K562 (cell line): ENCODE measurements around the gene OVCA2. TPM values are rescaled to one million over a fixed set of nuclear protein-coding genes. Genes with fewer than 3 reads are reported as not detected.

Experiments used
- ATAC-seq: fragments of 200-7000 bp; cut with Tn5 transposase; 3 replicates; pipeline ENCODE4 v1.9.1; 2020; ENCODE audit warnings: moderate library complexity
- BruUV-seq: library from RNA; stranded (reverse); fragments of 400-500 nt; replicated peaks from 2 replicates; lab custom pipeline; 2021; lab: Mats Ljungman, UMichigan
- CTCF ChIA-PET: fragments of 300-600 bp; formaldehyde crosslinking; extraction: SDS; loops from one replicate; lab custom pipeline; 2021; ENCODE audit warnings: low intra/inter-chr PET ratio; lab: Yijun Ruan, JAX
- POLR2A ChIA-PET: fragments of 300-600, 350-650 bp; sonication (Branson Sonifier 250); formaldehyde crosslinking; extraction: SDS; loops from one replicate; lab custom pipeline; 2021; ENCODE audit warnings: antibody characterized with exemption, inconsistent platforms; lab: Yijun Ruan, JAX
- DNase-seq, 4 experiments: peaks; one replicate each; pipeline versions ENCODE4 v3.0.0 to v3.0.0-alpha.2; 2011 to 2018; ENCODE audit warnings: low spot score in 3 of 4, mixed read lengths in 3 of 4; ENCODE audit errors: extremely low read depth in 1 of 4
- FAIRE-seq: peaks from 2 replicates; lab custom pipeline; 2011; peaks lifted over from hg19 to GRCh38; lab: Jason Lieb, UNC
- H2AFZ ChIP-seq: 2 replicates; pipeline ENCODE4 v1.6.0; 2011; ENCODE audit warnings: low read depth, low read length, control low read depth, inconsistent platforms
- H3K27ac ChIP-seq: fragments of 200-600 bp; 3 replicates; pipeline ENCODE4 v1.8.0; 2011; ENCODE audit warnings: low read depth, mild to moderate bottlenecking, control low read depth, inconsistent platforms, low read length, moderate library complexity, mixed read lengths; ENCODE audit errors: extremely low read depth
- H3K27me3 ChIP-seq, 2 experiments: fragments of 300-600 bp in 1 of 2; 2 replicates in 1 of 2; 3 replicates in 1 of 2; pipeline versions ENCODE4 v1.6.0 to v1.8.0; 2011; ENCODE audit warnings: inconsistent platforms in 2 of 2, low read length in 2 of 2, mild to moderate bottlenecking in 1 of 2, mixed read lengths in 1 of 2, moderate library complexity in 1 of 2; ENCODE audit not compliant: control insufficient read depth in 2 of 2, insufficient read depth in 2 of 2
- H3K36me3 ChIP-seq: fragments of 300-600 bp; 3 replicates; pipeline ENCODE4 v1.8.0; 2011; ENCODE audit warnings: mild to moderate bottlenecking, low read length, inconsistent platforms; ENCODE audit not compliant: control insufficient read depth, insufficient read depth
- H3K4me1 ChIP-seq, 2 experiments: fragments of 200-600 bp in 1 of 2; replicated peaks in 1 of 2; 2 replicates in 1 of 2; 3 replicates in 1 of 2; pipeline versions ENCODE4 v1.5.1 to v1.8.0; 2011; ENCODE audit warnings: inconsistent platforms in 2 of 2, low read length in 2 of 2, mild to moderate bottlenecking in 1 of 2, mixed read lengths in 1 of 2, moderate library complexity in 1 of 2; ENCODE audit not compliant: control insufficient read depth in 2 of 2, insufficient read depth in 2 of 2
- H3K4me2 ChIP-seq: 2 replicates; pipeline ENCODE4 v1.6.1; 2011; ENCODE audit warnings: low read length, control low read depth, inconsistent platforms, mixed read lengths; ENCODE audit not compliant: insufficient read depth
- H3K4me3 ChIP-seq: fragments of 200-600 bp; sonication (generic), shearing (Covaris generic); 2 replicates; pipeline ENCODE4 v1.5.1; 2016; ENCODE audit warnings: control low read depth, inconsistent platforms
- H3K79me2 ChIP-seq: fragments of 200-600 bp; 3 replicates; pipeline ENCODE4 v1.8.0; 2011; ENCODE audit warnings: low read length, inconsistent platforms; ENCODE audit not compliant: control insufficient read depth, insufficient read depth
- H3K9ac ChIP-seq, 2 experiments: 2 replicates each; pipeline versions ENCODE4 v1.6.0 to v1.6.1; 2011; ENCODE audit warnings: low read depth in 2 of 2, low read length in 2 of 2, control low read depth in 1 of 2, inconsistent platforms in 1 of 2, mild to moderate bottlenecking in 1 of 2, mixed read lengths in 1 of 2; ENCODE audit not compliant: insufficient read depth in 1 of 2
- H3K9me1 ChIP-seq: one replicate; pipeline ENCODE4 v1.6.0; 2011; ENCODE audit warnings: inconsistent platforms, mild to moderate bottlenecking, low read length, moderate library complexity; ENCODE audit not compliant: control insufficient read depth, insufficient read depth
- H3K9me3 ChIP-seq: replicated peaks from 2 replicates; pipeline ENCODE4 v1.5.1; 2011; ENCODE audit warnings: low read depth, low read length, inconsistent platforms; ENCODE audit not compliant: control insufficient read depth, insufficient read depth
- H4K20me1 ChIP-seq: replicated peaks from 2 replicates; pipeline ENCODE4 v1.6.1; 2011; ENCODE audit warnings: low read length, inconsistent platforms, mixed read lengths; ENCODE audit not compliant: control insufficient read depth, insufficient read depth
- FOXK2 ChIP-seq, 2 experiments: fragments of 450-650 bp; IDR thresholded peaks in 1 of 2; conservative IDR thresholded peaks in 1 of 2; 2 replicates each; pipeline ENCODE4 v1.6.1; 2016; ENCODE audit warnings: low read depth in 2 of 2, mild to moderate bottlenecking in 1 of 2
- HIVEP1 ChIP-seq: fragments of 250-450 bp; sonication (Bioruptor Pico); IDR thresholded peaks from 2 replicates; pipeline ENCODE4 v1.4.0; 2020; ENCODE audit warnings: mild to moderate bottlenecking
- L3MBTL2 ChIP-seq: fragments of 450-650 bp; IDR thresholded peaks from 2 replicates; pipeline ENCODE4 v1.6.1; 2016; ENCODE audit warnings: mild to moderate bottlenecking, moderate library complexity
- PHB2 ChIP-seq: fragments of 450-650 bp; IDR thresholded peaks from 2 replicates; pipeline ENCODE4 v1.6.1; 2017; ENCODE audit warnings: low read depth
- POLR2A ChIP-seq: fragments of 450-650 bp; conservative IDR thresholded peaks from 2 replicates; pipeline ENCODE4 v1.6.1; 2016
- PTTG1 ChIP-seq: fragments of 450-650 bp; IDR thresholded peaks from 2 replicates; pipeline ENCODE4 v1.6.1; 2016; ENCODE audit warnings: low read depth, mild to moderate bottlenecking, missing genetic modification characterization, missing compliant biosample characterization
- TEAD2 ChIP-seq: fragments of 450-650 bp; IDR thresholded peaks from 2 replicates; pipeline ENCODE4 v1.6.1; 2016; ENCODE audit warnings: missing genetic modification characterization, control low read depth, missing compliant biosample characterization
- XRCC4 ChIP-seq: IDR thresholded peaks from one replicate; pipeline ENCODE4 v1.6.1; 2011; ENCODE audit not compliant: insufficient read depth, insufficient read length; ENCODE audit errors: extremely low read depth
- ZNF707 ChIP-seq: fragments of 250-450 bp; sonication (Bioruptor Pico); conservative IDR thresholded peaks from 2 replicates; pipeline ENCODE4 v1.8.0; 2022; ENCODE audit warnings: inconsistent platforms, mild to moderate bottlenecking, moderate library complexity
- ZNF766 ChIP-seq: fragments of 200-800 bp; sonication (Bioruptor generic); conservative IDR thresholded peaks from 2 replicates; pipeline ENCODE4 v1.6.1; 2016; ENCODE audit warnings: missing genetic modification characterization, missing compliant biosample characterization
- WGBS: fragments of 100-300 bp; shearing (Covaris generic); methylation state at CpG from one replicate; pipeline ENCODE4 v1.1.6; 2016; ENCODE audit warnings: low coverage, mixed read lengths; ENCODE audit not compliant: insufficient coverage; ENCODE audit errors: missing lambda C conversion rate; 5-methylcytosine and 5-hydroxymethylcytosine counted together
- in situ Hi-C: fragments of 300-500 bp; cut with MboI; formaldehyde crosslinking; loops from 4 replicates; pipeline ENCODE4 v1.15.0; 2018; ENCODE audit warnings: inconsistent platforms, mixed read lengths
- intact Hi-C: fragments of 100-400 bp; cut with micrococcal nuclease; formaldehyde crosslinking; loops from 2 replicates; pipeline ENCODE4 v1.14.2; 2022
- polyA plus RNA-seq, 8 experiments: library from polyadenylated mRNA; depleted of rRNA in 4 of 8; stranded (reverse) in 5 of 8; unstranded in 3 of 8; fragments of >200 nt; fragmentation: Nextera tagmentation in 2 of 8; fragmentation: Illumina TruSeq in 1 of 8; extraction: Ambion mirVana in 2 of 8; extraction: Trizol in 1 of 8; gene quantifications; 2 replicates each; pipeline versions ENCODE4 v1.2.1 to v1.2.3, GENCODE V29; 2011 to 2014; ENCODE audit warnings: inconsistent platforms in 1 of 8, missing spikeins in 1 of 8
- total RNA-seq, 7 experiments: library from RNA; depleted of rRNA in 6 of 7; stranded (reverse); fragments of >200 nt in 6 of 7; fragmentation: Illumina TruSeq in 2 of 7; extraction: Trizol in 2 of 7; gene quantifications; 2 replicates each; pipeline versions ENCODE4 v1.2.1 to v1.2.3, GENCODE V29; 2011 to 2021; ENCODE audit warnings: low replicate concordance in 1 of 7

OVCA2 gene
- total and polyA plus RNA-seq, 9 of the 15 experiments (the other 6 are each of a cell fraction or from before 2014, with no cell fraction given), result 3.0 to 23.7 (median 14.1) TPM

DNA sequence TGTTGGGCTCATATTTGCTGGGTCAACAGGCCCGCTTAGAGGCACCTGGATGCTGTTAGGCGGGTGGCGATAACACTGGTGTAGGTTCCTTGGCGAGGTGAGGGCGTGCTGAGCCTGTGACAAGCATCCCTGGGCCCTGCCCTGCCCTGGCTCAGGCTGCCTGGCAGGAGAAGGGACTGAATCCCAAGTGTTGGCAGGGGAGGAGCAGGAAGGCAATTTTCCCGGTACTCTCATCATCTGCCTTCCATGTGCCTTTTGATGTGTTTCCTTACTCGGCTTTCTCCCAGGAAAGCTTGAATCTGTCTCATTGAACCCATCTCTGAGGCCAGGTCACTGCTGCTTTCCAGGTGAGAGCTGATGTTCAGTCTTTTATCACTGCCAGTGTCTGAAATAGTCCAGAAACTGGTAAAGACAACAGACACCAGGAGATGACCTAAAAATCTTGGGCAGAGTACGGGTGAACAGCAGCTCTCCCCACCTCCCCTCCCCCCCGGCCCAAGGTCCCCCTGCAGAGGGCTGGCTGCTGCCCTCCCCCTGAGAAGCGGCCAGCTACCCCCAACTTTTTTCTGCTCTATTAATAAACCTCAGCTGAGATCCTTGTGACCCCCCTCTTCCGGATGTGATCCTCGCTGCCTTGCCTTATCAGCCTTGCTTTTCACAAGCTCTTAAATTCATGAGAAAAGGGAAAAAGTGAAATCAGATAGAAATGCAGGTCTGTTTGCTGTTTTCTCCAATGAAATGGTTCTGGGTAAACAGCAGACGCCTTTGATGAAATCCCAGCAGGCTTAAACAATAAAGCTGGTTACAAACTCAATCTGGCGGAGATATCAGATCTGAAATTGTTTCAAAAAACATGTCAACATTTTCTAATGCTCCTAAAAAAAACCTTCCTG, 45.7 kb upstream of the OVCA2 start:
- intact Hi-C loops, result no loop called here
- in situ Hi-C loops, result no loop called here

More for the DNA sequence above, 45.7 kb upstream of the OVCA2 start:
- H3K27ac ChIP-seq, result no peak overlapping the region
- H3K79me2 ChIP-seq, result no peaks in the 10 kb centered on the region
- H3K9me1 ChIP-seq, result no peaks in the 10 kb centered on the region
- POLR2A ChIA-PET, result interaction anchor here (0.6 kb wide), 1 partner anchor 370 kb away, joined by 3 read pairs; no protein-coding TSS in a partner anchor
- H2AFZ ChIP-seq, result no peak overlapping the region
- peaks cover 9 to 38% of the 10 kb centered on the region in 2 experiments; a peak in 4 of 5 replicates for H3K27me3 ChIP-seq
- H4K20me1 ChIP-seq, result 0 out of 2 replicates have a peak, but pooled peaks cover 5% of the 10 kb centered on the region
- no peaks in the 10 kb centered on the region for H3K36me3 ChIP-seq
- DNase-seq (no peak), ATAC-seq (no peak), FAIRE-seq (no peak)
- BruUV-seq, result no TSS peak
- 16% methylated on average over 8 of the region's 14 CpGs for WGBS
- TF ChIP-seq ZNF766 (CRISPR knock-in tag), result no peak
- TF ChIP-seq TEAD2 (tag), result no peak
- no peak for TF ChIP-seq POLR2A
- TF ChIP-seq XRCC4, result no peak
- no peak for TF ChIP-seq L3MBTL2
- no peak for TF ChIP-seq PHB2
- TF ChIP-seq ZNF707, result no peak
- TF ChIP-seq FOXK2 (conservative IDR thresholded peaks at IDR 0.05 in 1 of 2, IDR thresholded peaks at IDR 0.05 in 1 of 2; ENCODE audit: low read depth in 2 of 2), result no peak
- TF ChIP-seq PTTG1 (tag), result no peak
- no peak for TF ChIP-seq HIVEP1
- CTCF ChIA-PET, result no interaction called here
- H3K4me2 ChIP-seq, result no peak overlapping the region
- H3K4me3 ChIP-seq, result no peak overlapping the region
- peaks cover 0 to 6% of the 10 kb centered on the region in 2 experiments; a peak in 2 of 5 replicates for H3K4me1 ChIP-seq
- H3K9me3 ChIP-seq, result no peaks in the 10 kb centered on the region
- peak overlapping the region in 1 of 2 experiments; percentile 13; a peak in 1 of 4 replicates for H3K9ac ChIP-seq
